Measurements from ENCODE around the gene ZKSCAN4. TPM values are rescaled to one million over a fixed set of nuclear protein-coding genes. Genes with fewer than 3 reads are reported as not detected.
A peak's percentile ranks its signal among the peaks of the same experiment; 100 is the strongest.

Gene ZKSCAN4
- polyA plus RNA-seq, 6 donors from 2014 or later = 4.5 to 8.7 (median 5.1) TPM; not detected in 1

DNA sequence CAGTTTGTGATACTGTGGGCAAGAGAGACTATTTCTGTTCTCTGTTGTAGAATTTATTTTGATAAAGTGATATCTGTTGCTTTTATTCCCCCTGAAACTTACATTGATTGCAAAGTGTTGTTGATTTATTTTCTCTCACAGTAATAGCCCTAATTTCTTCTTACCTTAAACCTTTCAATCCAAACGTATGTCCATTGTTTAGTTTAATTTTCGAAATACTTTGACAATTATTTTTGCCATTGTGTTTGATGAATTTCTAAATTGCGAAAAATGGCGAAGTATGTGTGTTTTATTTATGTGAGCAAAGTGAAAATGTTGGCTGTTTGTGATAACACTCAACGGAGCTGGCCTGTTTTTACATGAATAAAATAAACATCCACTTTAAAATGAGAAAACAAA, 14.5 kb upstream of the ZKSCAN4 start:
- ATAC-seq (ENCODE audit: low read depth in 2 of 2) (no peak), DNase-seq (no peak)
- no peak overlapping the region for H3K27ac Mint-ChIP-seq
- no peaks in the 10 kb centered on the region for H3K36me3 Mint-ChIP-seq
- peaks cover 0 to 8% (median 4%) of the 10 kb centered on the region in 3 donors for H3K4me1 Mint-ChIP-seq
- no peaks in the 10 kb centered on the region for H3K27me3 Mint-ChIP-seq
- H3K9me3 Mint-ChIP-seq = no peaks in the 10 kb centered on the region
- H3K4me3 Mint-ChIP-seq = no peak overlapping the region

DNA sequence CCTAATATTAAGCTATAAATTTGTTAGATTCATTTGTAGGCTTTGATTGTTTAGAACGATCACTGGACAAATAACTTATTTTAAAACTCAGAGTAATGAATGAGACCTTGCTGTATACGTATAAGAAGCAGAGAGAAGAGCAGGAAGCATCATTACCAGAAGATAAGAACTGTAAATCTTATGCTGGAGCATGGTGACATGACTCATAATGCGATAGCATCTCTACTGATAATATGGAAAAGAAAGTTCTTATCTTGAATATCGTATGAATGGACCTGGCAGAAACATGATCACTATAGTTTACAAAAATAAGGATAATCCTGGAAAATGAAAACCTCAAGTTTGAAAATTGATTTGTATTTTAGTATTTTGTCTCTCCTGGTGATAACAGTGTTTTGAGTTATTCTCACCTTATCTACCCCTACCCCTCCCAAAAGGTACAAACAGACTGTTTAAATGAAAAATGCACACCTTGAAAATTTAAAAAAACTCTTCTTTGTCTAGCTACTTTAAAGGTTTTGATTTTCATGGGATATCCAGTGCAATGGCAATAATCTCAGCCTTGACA, 12.8 kb upstream of the ZKSCAN4 start:
- DNase-seq (no peak), ATAC-seq (ENCODE audit: low read depth in 2 of 2) (no peak)
- Mint-ChIP-seq H3K27me3 (peaks cover 0 to 2% (median 2%) of the 10 kb centered on the region in 3 donors), H3K4me3 (peak overlapping the region in 1 of 8 donors; percentile 39), H3K36me3 (peaks cover 4% of the 10 kb centered on the region in 2 donors), H3K27ac (no peak overlapping the region), H3K9me3 (peaks cover 0 to 4% (median 3%) of the 10 kb centered on the region in 7 donors), H3K4me1 (no peaks in the 10 kb centered on the region)

- Mint-ChIP-seq H3K27me3 (peaks cover 0 to 7% (median 7%) of the 10 kb centered on the region in 3 donors), H3K9me3 (peaks cover 0 to 9% (median 5%) of the 10 kb centered on the region in 7 donors), H3K4me3 (peak overlapping the region in 1 of 8 donors; percentile 39), H3K36me3 (peaks cover 10 to 11% of the 10 kb centered on the region in 2 donors), H3K4me1 (peaks cover 0 to under 1% (median 0%) of the 10 kb centered on the region in 3 donors), H3K27ac (no peak overlapping the region)
- ATAC-seq (ENCODE audit: low read depth in 2 of 2) (no peak), DNase-seq (no peak)
Measured at GRCh38 chr6:28263922-28264321, 11.9 kb upstream of the ZKSCAN4 start.

DNA sequence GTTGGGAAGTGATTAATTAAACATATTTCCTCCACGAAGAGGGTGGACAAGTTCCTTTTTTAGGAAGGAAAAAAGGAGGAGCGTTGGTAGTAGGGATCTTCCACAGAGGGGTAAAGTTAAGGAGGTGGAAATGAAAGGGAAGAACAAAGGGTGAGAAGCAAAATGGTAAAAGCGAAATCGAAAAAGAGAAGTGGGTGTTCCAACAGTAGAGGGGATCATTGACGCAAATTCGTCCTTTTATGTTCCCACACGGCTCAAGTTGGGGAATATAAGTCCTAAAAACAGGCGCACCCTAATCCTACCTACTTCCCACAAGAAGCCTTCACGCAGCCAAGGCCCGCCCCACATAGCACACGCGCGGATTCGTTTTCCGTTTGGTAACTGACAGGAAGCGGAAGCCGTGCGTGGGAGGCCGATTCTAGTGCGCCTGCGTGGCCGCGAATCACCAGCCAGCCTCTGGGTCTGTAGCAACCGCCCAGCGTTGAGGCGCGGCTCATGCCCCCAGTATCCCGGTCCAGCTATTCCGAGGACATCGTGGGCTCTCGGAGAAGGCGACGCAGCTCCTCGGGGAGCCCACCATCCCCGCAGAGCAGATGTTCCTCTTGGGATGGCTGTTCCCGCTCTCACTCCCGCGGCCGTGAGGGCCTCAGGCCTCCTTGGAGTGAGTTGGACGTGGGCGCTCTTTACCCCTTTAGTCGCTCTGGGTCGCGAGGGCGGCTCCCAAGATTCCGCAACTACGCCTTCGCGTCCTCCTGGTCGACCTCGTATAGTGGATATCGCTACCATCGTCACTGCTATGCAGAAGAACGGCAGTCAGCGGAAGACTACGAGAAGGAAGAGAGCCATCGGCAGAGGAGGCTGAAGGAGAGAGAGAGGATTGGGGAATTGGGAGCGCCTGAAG, 7.1 kb upstream of the ZKSCAN4 start, which contains the start of gene NKAPL:
Gene NKAPL, plus strand, starts transcription at position 421 of the 901 bp plus-strand sequence. Its CDS starts 75 bp downstream, at position 496.
- peak; percentile 35 for DNase-seq
- H3K9me3 Mint-ChIP-seq = peaks cover 0 to 19% (median 10%) of the 10 kb centered on the region in 7 donors
- peak; percentile 78 to 87 for ATAC-seq (ENCODE audit: low read depth in 2 of 2)
- peak within 1 kb of the TSS; percentile 49 to 88 (median 72) for H3K4me3 Mint-ChIP-seq
- H3K4me1 Mint-ChIP-seq = peaks cover 0 to 6% (median 5%) of the 10 kb centered on the region in 3 donors
- peaks cover 3 to 14% (median 7%) of the 10 kb centered on the region in 3 donors for H3K27me3 Mint-ChIP-seq
- H3K36me3 Mint-ChIP-seq = peaks cover 10 to 20% of the 10 kb centered on the region in 2 donors
- peak within 1 kb of the TSS in 2 of 6 donors; percentile 56 to 94 for H3K27ac Mint-ChIP-seq

- no peak overlapping the region for H3K4me3 Mint-ChIP-seq
- H3K9me3 Mint-ChIP-seq = peaks cover 5 to 19% (median 10%) of the 10 kb centered on the region in 7 donors
- H3K27ac Mint-ChIP-seq = no peak overlapping the region
- peaks cover 10 to 20% of the 10 kb centered on the region in 2 donors for H3K36me3 Mint-ChIP-seq
- H3K27me3 Mint-ChIP-seq = peaks cover 3 to 14% (median 7%) of the 10 kb centered on the region in 3 donors
- no peak for DNase-seq
- peaks cover 6 to 16% (median 14%) of the 10 kb centered on the region in 3 donors for H3K4me1 Mint-ChIP-seq
- no peak for ATAC-seq (ENCODE audit: low read depth in 2 of 2)
Measured at GRCh38 chr6:28257042-28257441, 5.0 kb upstream of the ZKSCAN4 start.

GRCh38 chr6:28254121-28254519, 2.1 kb upstream of the ZKSCAN4 start:
- ATAC-seq (ENCODE audit: low read depth in 2 of 2) (peak; percentile 23 to 51), DNase-seq (peak; percentile 21)
- H3K36me3 Mint-ChIP-seq = peaks cover 0 to 16% of the 10 kb centered on the region in 2 donors
- peaks cover 0 to 12% (median 5%) of the 10 kb centered on the region in 7 donors for H3K9me3 Mint-ChIP-seq
- peak overlapping the region in 1 of 8 donors; percentile 51 for H3K4me3 Mint-ChIP-seq
- peaks cover 0 to 7% (median 3%) of the 10 kb centered on the region in 3 donors for H3K27me3 Mint-ChIP-seq
- H3K27ac Mint-ChIP-seq = no peak overlapping the region
- H3K4me1 Mint-ChIP-seq = peaks cover 15 to 37% (median 37%) of the 10 kb centered on the region in 3 donors

- ATAC-seq (ENCODE audit: low read depth in 2 of 2) = peak; percentile 53 to 65
- peaks cover 9 to 13% of the 10 kb centered on the region in 2 donors for H3K36me3 Mint-ChIP-seq
- H3K9me3 Mint-ChIP-seq = peaks cover 0 to 5% (median 0%) of the 10 kb centered on the region in 7 donors
- no peak for DNase-seq
- H3K4me3 Mint-ChIP-seq = peak overlapping the region; percentile 94 to 99 (median 98)
- peak overlapping the region in 5 of 6 donors; percentile 86 to 95 (median 92) for H3K27ac Mint-ChIP-seq
- peaks cover 0 to 7% (median 0%) of the 10 kb centered on the region in 3 donors for H3K27me3 Mint-ChIP-seq
- peaks cover 15 to 43% (median 39%) of the 10 kb centered on the region in 3 donors for H3K4me1 Mint-ChIP-seq
Measured at GRCh38 chr6:28251661-28252008, 434 bp downstream of the ZKSCAN4 start.

GRCh38 chr6:28250747-28251146, 1.3 kb downstream of the ZKSCAN4 start:
- Mint-ChIP-seq H3K36me3 (peaks cover 18 to 22% of the 10 kb centered on the region in 2 donors), H3K27ac (no peak overlapping the region), H3K9me3 (peaks cover 0 to 5% (median 0%) of the 10 kb centered on the region in 7 donors), H3K4me3 (peak overlapping the region in 7 of 8 donors; percentile 77 to 99 (median 89)), H3K4me1 (peaks cover 19 to 45% (median 39%) of the 10 kb centered on the region in 3 donors), H3K27me3 (peaks cover 0 to 2% (median 0%) of the 10 kb centered on the region in 3 donors)
- ATAC-seq (ENCODE audit: low read depth in 2 of 2) (no peak), DNase-seq (no peak)

GRCh38 chr6:28248916-28249315, 3.2 kb downstream of the ZKSCAN4 start:
- Mint-ChIP-seq H3K9me3 (peaks cover 0 to 5% (median 0%) of the 10 kb centered on the region in 7 donors), H3K4me3 (peak overlapping the region in 1 of 8 donors; percentile 46), H3K27me3 (no peaks in the 10 kb centered on the region), H3K27ac (no peak overlapping the region), H3K36me3 (peaks cover 25 to 32% of the 10 kb centered on the region in 2 donors), H3K4me1 (peaks cover 22 to 45% (median 39%) of the 10 kb centered on the region in 3 donors)
- DNase-seq (no peak), ATAC-seq (ENCODE audit: low read depth in 2 of 2) (no peak)

DNA sequence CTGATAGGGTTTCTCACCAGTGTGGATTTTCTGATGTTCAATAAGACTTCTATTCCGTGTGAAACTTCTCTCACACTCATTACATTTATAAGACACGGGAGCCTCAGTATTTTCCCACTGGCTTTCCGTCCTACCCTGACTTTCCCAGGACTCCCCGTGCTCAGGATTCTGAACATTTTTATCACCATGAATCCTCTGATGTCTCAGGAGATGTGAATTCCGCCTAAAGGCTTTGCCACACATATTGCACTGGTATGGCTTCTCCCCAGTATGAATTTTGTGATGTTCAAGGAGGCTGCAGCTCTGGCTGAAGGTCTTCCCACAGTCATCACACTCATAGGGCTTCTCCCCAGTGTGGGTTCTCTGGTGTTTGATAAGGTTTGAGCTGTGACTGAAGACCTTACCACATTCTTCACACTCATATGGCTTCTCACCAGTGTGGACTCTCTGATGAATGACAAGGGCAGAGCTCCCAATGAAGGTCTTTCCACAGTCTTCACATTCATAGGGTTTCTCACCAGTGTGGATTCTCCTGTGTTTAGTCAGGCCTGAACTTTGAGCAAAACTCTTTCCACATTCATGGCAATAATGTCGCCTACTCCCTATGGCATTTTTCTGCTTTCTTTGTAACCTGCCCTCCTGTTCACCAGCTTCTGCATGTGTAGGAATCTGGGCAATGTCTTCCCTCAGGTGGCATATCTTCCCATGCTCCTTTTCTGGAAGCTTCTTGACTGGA, 6.7 kb downstream of the ZKSCAN4 start:
- Mint-ChIP-seq H3K36me3 (peaks cover 30 to 41% of the 10 kb centered on the region in 2 donors), H3K4me3 (no peak overlapping the region), H3K4me1 (peaks cover 7 to 29% (median 16%) of the 10 kb centered on the region in 3 donors), H3K27me3 (no peaks in the 10 kb centered on the region), H3K27ac (peak overlapping the region in 1 of 6 donors; percentile 46), H3K9me3 (no peaks in the 10 kb centered on the region)
- ATAC-seq (ENCODE audit: low read depth in 2 of 2) (no peak), DNase-seq (no peak)

DNA sequence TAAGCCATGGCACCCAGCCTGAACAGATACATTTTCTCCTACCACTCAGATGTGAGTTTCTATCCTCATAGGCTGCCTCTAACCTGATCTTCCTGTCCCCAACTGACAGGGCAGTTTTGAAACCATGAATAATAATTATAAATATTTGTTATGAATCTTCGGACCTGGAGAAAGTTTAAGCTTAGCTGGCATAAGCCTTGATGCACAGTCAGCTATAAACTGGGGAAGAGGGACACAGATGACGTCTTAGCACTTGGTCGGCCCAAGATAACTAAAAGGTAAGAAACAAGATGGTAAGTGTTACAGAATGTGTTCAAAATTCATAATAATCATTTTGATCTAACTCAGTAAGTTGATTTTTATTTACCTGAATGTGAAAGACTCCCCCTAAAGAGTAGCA, 8.1 kb downstream of the ZKSCAN4 start:
- no peak overlapping the region for H3K4me3 Mint-ChIP-seq
- peak overlapping the region in 1 of 6 donors; percentile 76 for H3K27ac Mint-ChIP-seq
- H3K36me3 Mint-ChIP-seq = peaks cover 23 to 41% of the 10 kb centered on the region in 2 donors
- no peaks in the 10 kb centered on the region for H3K27me3 Mint-ChIP-seq
- no peak for ATAC-seq (ENCODE audit: low read depth in 2 of 2)
- no peak for DNase-seq
- H3K4me1 Mint-ChIP-seq = peaks cover 7 to 19% (median 7%) of the 10 kb centered on the region in 3 donors
- H3K9me3 Mint-ChIP-seq = no peaks in the 10 kb centered on the region

GRCh38 chr6:28240471-28240870, 11.6 kb downstream of the ZKSCAN4 start:
- Mint-ChIP-seq H3K4me3 (no peak overlapping the region), H3K9me3 (no peaks in the 10 kb centered on the region), H3K27me3 (no peaks in the 10 kb centered on the region), H3K27ac (no peak overlapping the region), H3K36me3 (peaks cover 10 to 16% of the 10 kb centered on the region in 2 donors), H3K4me1 (peaks cover 0 to 5% (median 3%) of the 10 kb centered on the region in 3 donors)
- ATAC-seq (ENCODE audit: low read depth in 2 of 2) (no peak), DNase-seq (no peak)

DNA sequence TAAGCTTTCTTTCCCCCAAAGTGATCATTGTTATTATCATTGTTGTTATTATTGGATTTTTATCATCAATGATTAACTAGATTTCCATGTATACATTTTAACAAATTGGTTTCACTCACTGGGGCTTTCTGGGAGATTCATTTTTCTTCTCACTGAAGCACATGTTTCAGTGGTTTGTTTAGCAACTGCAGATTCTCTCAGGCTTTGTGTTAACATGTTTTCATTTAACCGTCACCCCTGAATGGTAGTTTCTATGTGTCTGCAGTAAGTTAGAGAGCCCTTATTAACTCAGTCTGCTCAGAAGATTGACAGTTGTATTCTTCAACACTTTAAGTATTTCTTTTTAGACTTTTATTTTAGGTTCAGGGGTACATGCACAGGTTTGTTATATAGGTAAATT, 12.4 kb downstream of the ZKSCAN4 start:
- Mint-ChIP-seq H3K27me3 (no peaks in the 10 kb centered on the region), H3K4me1 (peaks cover 0 to 5% (median 0%) of the 10 kb centered on the region in 3 donors), H3K9me3 (no peaks in the 10 kb centered on the region), H3K27ac (no peak overlapping the region), H3K36me3 (peaks cover 6 to 9% of the 10 kb centered on the region in 2 donors), H3K4me3 (no peak overlapping the region)
- DNase-seq = no peak
- ATAC-seq (ENCODE audit: low read depth in 2 of 2) = no peak
